Epithelial cell of proximal tubule (primary cell): ENCODE results near the gene NEK5. TPM values are rescaled to one million over a fixed set of nuclear protein-coding genes. Genes with fewer than 3 reads are reported as not detected.
"Not testable (repeated sequence)": the region's sequence is repeated elsewhere in the genome, so short reads cannot be mapped to it uniquely, and the experiment has no call there.

Experiments used
- DNase-seq: peaks from one replicate; pipeline ENCODE4 v3.0.0-alpha.2; 2011; ENCODE audit warnings: low read depth
- H3K4me3 ChIP-seq: 2 replicates; pipeline ENCODE4 v1.5.1; 2011; ENCODE audit warnings: low read depth, mild to moderate bottlenecking, low read length
- total RNA-seq: library from RNA; depleted of rRNA; stranded (reverse); fragments of >200 nt; gene quantifications from 2 replicates; pipeline ENCODE4 v1.2.3, GENCODE V29; 2015
- TF ChIP-seq, protein P1 (sequence below): conservative IDR thresholded peaks from 2 replicates; pipeline ENCODE4 v1.5.1; 2012; ENCODE audit warnings: low read depth, mild to moderate bottlenecking, low read length

Gene NEK5
- total RNA-seq, 1 donor from 2014 or later: not detected

DNA sequence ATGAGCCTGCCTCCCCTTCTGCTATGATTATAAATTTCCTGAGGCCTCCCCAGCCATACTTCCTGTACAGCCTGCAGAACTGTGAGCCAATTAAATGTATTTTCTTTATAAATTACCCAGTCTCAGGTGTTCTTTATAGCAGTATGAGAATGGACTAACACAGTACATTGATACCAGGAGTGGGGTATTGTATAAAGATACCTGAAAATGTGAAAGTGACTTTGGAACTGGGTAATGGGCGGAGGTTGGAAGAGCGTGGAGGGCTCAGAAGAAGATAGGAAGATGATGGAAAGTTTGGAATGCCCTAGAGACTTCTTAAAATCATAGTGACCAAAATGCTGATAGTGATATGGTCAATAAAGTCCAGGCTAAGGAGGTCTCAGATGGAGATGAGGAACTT is 32.8 kb downstream of the NEK5 start:
- TF ChIP-seq, protein P1, sequence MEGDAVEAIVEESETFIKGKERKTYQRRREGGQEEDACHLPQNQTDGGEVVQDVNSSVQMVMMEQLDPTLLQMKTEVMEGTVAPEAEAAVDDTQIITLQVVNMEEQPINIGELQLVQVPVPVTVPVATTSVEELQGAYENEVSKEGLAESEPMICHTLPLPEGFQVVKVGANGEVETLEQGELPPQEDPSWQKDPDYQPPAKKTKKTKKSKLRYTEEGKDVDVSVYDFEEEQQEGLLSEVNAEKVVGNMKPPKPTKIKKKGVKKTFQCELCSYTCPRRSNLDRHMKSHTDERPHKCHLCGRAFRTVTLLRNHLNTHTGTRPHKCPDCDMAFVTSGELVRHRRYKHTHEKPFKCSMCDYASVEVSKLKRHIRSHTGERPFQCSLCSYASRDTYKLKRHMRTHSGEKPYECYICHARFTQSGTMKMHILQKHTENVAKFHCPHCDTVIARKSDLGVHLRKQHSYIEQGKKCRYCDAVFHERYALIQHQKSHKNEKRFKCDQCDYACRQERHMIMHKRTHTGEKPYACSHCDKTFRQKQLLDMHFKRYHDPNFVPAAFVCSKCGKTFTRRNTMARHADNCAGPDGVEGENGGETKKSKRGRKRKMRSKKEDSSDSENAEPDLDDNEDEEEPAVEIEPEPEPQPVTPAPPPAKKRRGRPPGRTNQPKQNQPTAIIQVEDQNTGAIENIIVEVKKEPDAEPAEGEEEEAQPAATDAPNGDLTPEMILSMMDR: no peak
- no peak overlapping the region for H3K4me3 ChIP-seq
- DNase-seq: no peak

GRCh38 chr13:52092087-52092486 is 36.8 kb downstream of the NEK5 start:
- no peak overlapping the region for H3K4me3 ChIP-seq
- DNase-seq: no peak
- TF ChIP-seq, protein P1: no peak

DNA sequence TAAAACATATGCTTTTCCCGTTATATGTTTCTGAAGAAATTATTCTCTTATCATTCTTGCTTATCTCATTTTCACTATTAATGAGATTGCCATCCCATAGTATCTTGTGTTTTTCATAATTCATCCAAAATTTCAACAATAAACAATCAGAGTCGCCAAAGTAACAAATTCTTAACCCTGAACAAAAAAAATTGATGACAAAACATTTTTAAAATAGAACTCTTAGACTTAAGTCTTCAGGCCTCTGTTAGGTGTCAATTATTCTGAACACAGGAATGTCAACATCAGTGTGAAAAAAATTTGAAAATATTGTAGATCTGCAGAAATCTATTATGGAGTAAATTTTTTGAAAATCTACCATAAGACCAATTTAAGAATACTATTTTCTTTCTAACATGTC is 37.4 kb downstream of the NEK5 start:
- TF ChIP-seq, protein P1: no peak

GRCh38 chr13:52085421-52085820 is 43.5 kb downstream of the NEK5 start:
- no peak for DNase-seq
- H3K4me3 ChIP-seq: no peak overlapping the region
- TF ChIP-seq, protein P1: no peak

More for the DNA sequence above, 37.4 kb downstream of the NEK5 start:
- H3K4me3 ChIP-seq: no peak overlapping the region
- no peak for DNase-seq

DNA sequence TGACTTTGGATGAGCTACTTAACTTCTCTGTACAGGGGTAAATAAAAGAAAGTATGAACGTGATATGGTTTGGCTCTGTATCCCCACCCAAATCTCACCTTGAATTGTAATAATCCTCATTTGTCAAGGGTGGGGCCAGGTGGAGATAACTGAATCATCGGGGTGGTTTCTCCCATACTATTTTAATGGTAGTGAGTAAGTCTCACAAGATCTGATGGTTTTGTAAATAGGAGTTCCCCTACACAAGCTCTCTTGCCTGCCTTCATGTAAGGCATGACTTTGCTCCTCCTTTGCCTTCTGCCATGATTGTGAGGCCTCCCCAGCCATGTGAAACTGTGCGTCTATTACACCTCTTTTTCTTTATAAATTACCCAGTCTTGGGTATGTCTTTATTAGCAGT is 43.9 kb downstream of the NEK5 start:
- not testable (repeated sequence) for DNase-seq, H3K4me3 ChIP-seq

- TF ChIP-seq, protein P1: no peak
- DNase-seq: no peak
- H3K4me3 ChIP-seq: no peak overlapping the region
Observed at GRCh38 chr13:52082601-52083000, 46.3 kb downstream of the NEK5 start.

- not testable (repeated sequence) for H3K4me3 ChIP-seq
Observed at GRCh38 chr13:52079891-52080290, 49.0 kb downstream of the NEK5 start.

DNA sequence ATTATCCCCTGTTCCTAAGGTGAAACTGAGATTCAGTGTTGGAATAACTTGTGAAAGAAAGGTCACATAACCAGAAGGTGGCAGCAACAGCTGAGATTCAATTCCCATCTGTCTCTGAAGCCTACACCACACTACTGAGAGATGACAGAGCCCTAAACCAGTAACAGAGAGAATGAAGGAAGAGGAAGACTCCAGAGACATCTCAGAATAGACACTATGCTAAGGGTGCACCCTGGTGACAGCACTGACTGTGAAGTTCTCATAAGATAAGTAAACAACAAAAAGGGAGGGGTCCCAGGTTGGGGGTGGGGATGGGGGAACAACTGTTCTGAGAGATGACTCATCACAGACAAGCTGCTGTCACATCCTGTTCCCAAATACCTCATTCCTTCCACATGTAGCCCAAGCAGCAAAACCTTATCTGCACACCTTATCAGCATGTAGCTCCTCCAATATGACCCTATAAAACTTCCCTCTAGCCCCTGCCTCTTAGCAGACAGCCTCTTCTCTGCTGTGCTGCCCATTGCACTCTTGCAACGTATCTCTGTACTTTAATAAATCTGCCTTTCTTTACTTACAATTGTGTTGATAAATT is 57.8 kb downstream of the NEK5 start:
- DNase-seq: no peak
- H3K4me3 ChIP-seq: no peak overlapping the region
- TF ChIP-seq, protein P1: peak; percentile 51

More at GRCh38 chr13:52079891-52080290, 49.0 kb downstream of the NEK5 start:
- not testable (repeated sequence) for DNase-seq
